ENCODE data around the gene KRTAP10-8.
A peak's percentile ranks its signal among the peaks of the same experiment; 100 is the strongest.
"Not testable (repeated sequence)": the region's sequence is repeated elsewhere in the genome, so short reads cannot be mapped to it uniquely, and the experiment has no call there.

KRTAP10-8 gene

DNA sequence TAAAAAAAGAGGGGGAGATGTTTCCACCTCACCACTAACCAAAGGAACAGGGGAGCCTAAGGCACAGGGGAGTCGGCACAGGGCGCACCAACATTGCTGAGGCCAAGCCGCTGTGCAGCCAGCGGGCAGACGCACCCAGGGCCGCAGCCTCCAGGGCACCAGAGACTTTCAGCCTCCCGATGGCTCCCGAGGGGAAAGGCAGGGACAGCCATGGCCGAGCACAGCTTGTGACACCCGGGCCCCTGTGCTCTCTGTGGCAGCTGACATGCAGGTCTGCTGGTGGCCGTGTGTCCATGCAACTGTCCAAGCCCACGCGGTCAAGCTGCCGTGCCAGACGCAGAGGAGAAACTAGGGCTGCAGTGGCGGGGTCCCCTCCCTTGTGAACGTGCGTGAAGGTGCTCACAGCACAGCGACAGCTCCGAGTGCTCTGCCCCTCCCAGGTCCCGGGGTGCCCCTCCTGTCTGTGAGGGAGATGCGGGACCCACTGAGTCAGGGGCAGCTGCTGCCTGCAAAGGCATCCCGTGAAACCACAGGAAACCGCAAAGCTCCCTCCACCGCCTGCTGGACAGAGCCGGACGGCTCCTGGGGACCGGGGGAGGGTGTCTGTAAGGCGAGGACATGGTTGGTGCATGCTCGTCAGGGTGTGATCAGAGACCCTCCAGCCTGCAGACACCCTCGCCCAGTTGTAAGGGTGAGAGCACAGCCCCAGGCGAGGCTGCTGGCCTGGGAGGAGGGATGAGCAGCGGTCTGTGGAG, 36.9 kb downstream of the KRTAP10-8 start:
- DNase-seq = no peak

DNA sequence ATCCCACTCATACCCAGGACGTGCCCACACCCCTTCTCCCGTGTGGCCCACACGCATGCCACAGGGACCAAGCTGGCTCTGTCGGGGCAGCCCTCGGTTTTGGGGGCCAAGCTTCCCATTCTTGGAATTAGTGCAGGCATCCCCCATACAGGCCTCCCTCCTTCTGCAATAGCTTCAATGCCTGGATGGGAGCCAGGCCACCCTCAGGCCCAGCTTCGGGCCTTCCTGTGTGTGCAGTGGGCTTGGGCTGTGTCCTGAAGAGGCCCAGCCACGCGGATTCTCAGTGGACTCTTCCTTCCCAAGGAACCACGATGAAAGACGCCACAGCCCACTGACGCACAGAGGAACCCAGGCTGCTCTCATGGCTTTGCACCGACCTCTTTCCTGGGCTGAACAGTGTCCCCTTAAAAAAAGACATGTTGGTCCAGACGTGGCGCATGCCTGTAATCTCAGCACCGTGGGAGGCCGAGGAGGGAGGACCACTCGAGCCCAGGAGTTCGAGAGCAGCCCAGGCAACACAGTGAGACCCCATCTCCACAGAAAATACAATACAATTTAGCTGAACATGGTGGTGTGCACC, 37.7 kb downstream of the KRTAP10-8 start:
- DNase-seq = no peak

GRCh38 chr21:44650265-44650972, 38.5 kb downstream of the KRTAP10-8 start:
- no peak for DNase-seq

GRCh38 chr21:44650973-44651675, 39.2 kb downstream of the KRTAP10-8 start:
- DNase-seq = no peak

GRCh38 chr21:44653123-44653522, 41.2 kb downstream of the KRTAP10-8 start:
- no peak for DNase-seq

DNA sequence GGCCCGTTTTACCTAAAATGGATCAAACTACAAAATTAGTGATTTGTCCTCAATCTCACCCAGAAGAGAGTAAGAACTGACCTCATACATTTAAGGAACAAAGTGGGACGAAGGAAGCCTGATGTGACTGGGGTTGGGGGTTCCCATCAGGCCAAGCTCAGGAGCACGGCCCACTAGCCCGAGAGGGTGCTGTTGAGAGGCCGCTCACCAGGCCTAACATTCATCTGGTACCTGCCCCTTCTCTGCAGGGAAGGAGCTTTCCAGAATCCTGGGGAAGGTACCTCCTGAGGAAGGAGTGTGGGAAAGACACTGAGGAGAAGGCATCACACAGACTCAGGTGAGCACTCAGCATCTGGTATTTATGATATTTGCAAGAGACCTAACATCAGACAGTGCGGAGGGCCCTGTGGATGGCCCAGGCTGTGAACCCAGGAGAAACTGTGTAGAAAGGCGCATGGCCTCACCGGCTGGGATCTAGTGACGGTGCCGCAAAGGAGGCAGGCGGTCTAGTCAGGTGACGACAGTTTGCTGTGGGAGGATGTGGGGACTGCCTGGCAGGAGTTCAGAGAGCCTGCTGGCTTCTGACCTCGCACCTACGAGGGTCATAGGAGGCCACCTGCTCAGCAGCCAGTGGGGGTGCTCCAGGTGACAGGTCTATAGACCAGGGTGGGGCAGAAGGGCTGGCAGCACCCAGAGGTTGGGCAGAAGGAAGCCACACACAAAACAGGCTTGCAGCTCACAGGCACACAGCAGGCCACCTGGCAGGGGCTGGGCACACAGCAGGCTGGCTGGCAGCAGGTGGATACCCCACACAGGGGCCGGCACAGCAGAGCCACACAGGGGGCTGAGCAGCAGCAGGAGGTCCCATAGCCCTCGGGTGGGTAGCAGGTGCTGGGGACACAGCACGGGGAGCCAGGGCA, 42.0 kb downstream of the KRTAP10-8 start:
- DNase-seq = peak; percentile 16 to 43

DNA sequence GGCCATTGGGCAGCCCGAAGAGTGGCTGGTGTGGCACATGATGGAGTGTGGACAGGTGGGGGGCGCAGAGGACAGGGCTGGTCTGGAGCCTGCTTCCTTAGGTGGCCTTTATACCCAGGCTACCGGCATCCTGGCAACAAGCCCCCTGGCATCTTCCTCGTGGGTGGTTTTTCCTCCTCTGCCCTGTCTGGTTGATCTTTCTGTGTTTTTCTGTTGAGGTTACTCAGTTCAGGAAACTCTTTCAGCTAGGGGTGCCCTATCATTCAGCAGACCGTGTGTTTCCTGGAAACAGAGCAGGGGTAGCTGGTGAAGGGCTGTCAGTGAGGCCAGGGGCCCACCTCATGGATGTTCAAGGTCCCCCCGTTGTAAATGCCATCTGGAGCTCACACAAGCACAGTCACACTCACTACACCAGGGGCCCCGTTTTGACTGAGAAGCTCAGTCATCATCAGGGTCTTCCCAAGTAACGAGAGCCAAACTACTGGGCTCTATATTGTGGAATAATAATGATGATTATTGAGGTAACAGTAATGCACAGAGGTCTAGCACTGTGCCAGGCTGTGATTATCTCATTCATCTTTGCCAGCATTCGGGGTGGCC, 42.8 kb downstream of the KRTAP10-8 start, which contains the start of gene KRTAP12-4:
Gene KRTAP12-4, minus strand, starts transcription at position 84 of the 600 bp plus-strand sequence. Its CDS starts 45 bp downstream, at position 39.
- DNase-seq = no peak

- no peak for DNase-seq
These were observed 45.0 kb downstream of the KRTAP10-8 start for GRCh38 chr21:44656868-44657267.

DNA sequence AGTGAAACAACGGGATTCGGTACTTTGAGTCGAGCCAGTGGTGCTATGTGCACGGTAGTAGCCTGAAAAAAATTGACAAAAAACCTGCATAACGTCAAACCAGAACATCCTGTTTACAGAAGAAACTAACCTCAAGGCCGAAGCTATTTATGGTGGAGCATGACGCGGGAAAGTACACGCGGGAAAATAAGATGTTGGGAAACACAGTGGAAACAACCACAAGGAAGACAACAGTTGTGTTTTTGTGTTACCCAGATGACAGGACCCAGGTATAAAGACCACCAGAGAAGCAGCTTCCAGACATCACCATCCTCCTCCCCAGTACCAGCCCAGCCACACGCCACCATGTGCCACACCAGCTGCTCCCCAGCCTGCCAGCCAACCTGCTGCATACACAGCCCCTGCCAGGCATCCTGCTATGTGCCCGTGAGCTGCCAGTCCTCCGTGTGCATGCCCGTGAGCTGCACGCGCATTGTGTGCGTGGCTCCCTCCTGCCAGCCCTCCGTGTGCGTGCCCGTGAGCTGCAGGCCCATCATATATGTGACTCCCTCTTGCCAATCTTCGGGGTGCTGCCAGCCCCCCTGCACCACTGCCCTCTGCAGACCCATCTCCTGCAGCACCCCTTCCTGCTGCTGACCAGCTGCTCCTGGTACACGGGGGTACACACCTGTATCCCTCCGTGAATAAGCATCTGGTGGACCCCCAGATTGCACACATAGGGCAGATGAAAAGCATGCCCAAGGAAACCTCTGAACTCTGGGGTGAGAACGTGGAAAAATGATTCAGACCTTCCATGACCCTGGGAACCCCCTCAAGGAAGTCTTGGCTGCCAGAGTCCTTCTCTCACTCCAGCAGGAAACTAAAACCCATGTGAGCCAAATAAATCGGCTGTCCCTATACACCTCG, 46.0 kb downstream of the KRTAP10-8 start, which contains the start of gene KRTAP12-3:
Gene KRTAP12-3, plus strand, starts transcription at position 298 of the 906 bp plus-strand sequence. Its CDS starts 48 bp downstream, at position 346.
- peak in 1 of 2 donors; percentile 42 for DNase-seq

GRCh38 chr21:44658541-44658910, 46.6 kb downstream of the KRTAP10-8 start:
- DNase-seq = no peak

- no peak for DNase-seq
These were observed 47.2 kb downstream of the KRTAP10-8 start for GRCh38 chr21:44658913-44659595.

GRCh38 chr21:44661567-44661966, 49.7 kb downstream of the KRTAP10-8 start:
- not testable (repeated sequence) for DNase-seq

Measured in activated CD4-positive, alpha-beta T cell treated with anti-CD3 and anti-CD28 coated beads for 4 hours (primary cell).